Aorta (tissue), 5 donors: Measurements from ENCODE around the gene COL19A1. TPM values are rescaled to one million over a fixed set of nuclear protein-coding genes. Genes with fewer than 3 reads are reported as not detected.

Source experiments
- ATAC-seq: fragments of 200-7000 bp; cut with Tn5 transposase; one replicate; pipeline ENCODE4 v1.9.1; 2022; ENCODE audit warnings: moderate library complexity; ENCODE audit not compliant: low FRiP score
- DNase-seq, 2 donors: peaks; one replicate each; pipeline ENCODE4 v3.0.0-alpha.2; 2020
- H3K27ac ChIP-seq, 2 donors: one replicate each; pipeline ENCODE4 v1.5.1; 2013; ENCODE audit warnings: low read length in 2 of 2, mild to moderate bottlenecking in 2 of 2, moderate library complexity in 2 of 2, control low read depth in 1 of 2, inconsistent platforms in 1 of 2, low read depth in 1 of 2
- H3K27me3 ChIP-seq, 2 donors: one replicate each; pipeline ENCODE4 v1.6.1; 2013; ENCODE audit warnings: control low read depth in 1 of 2, low read length in 1 of 2, mild to moderate bottlenecking in 1 of 2, moderate library complexity in 1 of 2; ENCODE audit not compliant: insufficient read depth in 2 of 2, control insufficient read depth in 1 of 2
- H3K36me3 ChIP-seq, 2 donors: one replicate each; pipeline ENCODE4 v1.6.1; 2013; ENCODE audit warnings: control low read depth in 1 of 2, low read length in 1 of 2, mild to moderate bottlenecking in 1 of 2; ENCODE audit not compliant: insufficient read depth in 2 of 2, control insufficient read depth in 1 of 2
- H3K4me1 ChIP-seq, 2 donors: one replicate each; pipeline ENCODE4 v1.6.1; 2013; ENCODE audit warnings: low read length in 2 of 2, control low read depth in 1 of 2, mild to moderate bottlenecking in 1 of 2, moderate library complexity in 1 of 2; ENCODE audit not compliant: insufficient read depth in 2 of 2, control insufficient read depth in 1 of 2
- H3K4me3 ChIP-seq, 2 donors: one replicate each; pipeline ENCODE4 v1.5.1; 2013; ENCODE audit warnings: low read length in 2 of 2, control low read depth in 1 of 2, mild to moderate bottlenecking in 1 of 2
- H3K9me3 ChIP-seq: one replicate; pipeline ENCODE4 v1.6.1; 2013; ENCODE audit warnings: mild to moderate bottlenecking, low read length; ENCODE audit not compliant: control insufficient read depth
- WGBS, 2 donors: extraction: QIAGEN DNeasy Blood & Tissue Kit; methylation state at CpG; one replicate each; pipeline ENCODE4 v1.1.7; 2013; 5-methylcytosine and 5-hydroxymethylcytosine counted together
- intact Hi-C, 2 donors: fragments of 100-400 bp; cut with DNase I; formaldehyde crosslinking; loops; one replicate each; pipeline versions ENCODE4 v1.14.2 to v1.15.0; 2022
- polyA plus RNA-seq, 2 donors: library from polyadenylated mRNA; stranded (reverse); fragments of 200-250 nt; gene quantifications; one replicate each; pipeline ENCODE4 v1.2.3, GENCODE V29; 2013
- total RNA-seq, 2 donors: library from RNA; stranded (reverse); fragmentation: NEBNext Ultra II Directional; extraction: Animal tissue kit (Norgen Biotek cat#: 25700); gene quantifications; one replicate each; pipeline ENCODE4 v1.2.1, GENCODE V29; 2021
- donor health status: healthy with polysubstance abuse.
- donor health status: Bipolar disorder and iron deficiency.
- donor health status: DM: no; HTN: no; CAD: no.
- donor health status: DM: no; HTN: no; CAD: no.
- donor health status: DM: yes; HTN: yes; CAD: no.

Gene COL19A1
- total and polyA plus RNA-seq, 4 donors: 0.42 to 1.8 TPM; not detected in 2

DNA sequence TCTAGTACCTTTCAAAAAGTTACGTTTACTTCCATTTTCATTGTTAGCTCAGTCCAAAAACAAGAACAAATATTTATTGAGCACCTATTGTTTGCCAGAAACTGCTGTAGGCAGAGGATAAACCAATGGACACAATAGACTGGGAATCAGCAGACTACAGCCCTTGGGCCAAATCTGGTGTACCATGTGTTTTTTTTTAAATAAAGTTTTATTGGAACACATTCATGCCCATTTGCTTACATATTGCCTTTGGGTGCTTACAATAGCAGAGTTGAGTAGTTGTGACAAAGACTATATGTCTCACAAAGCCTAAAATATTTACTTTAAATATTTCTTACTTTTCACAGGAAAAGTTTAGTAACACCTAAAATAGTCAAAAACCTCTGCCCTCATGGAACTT, 220.4 kb downstream of the COL19A1 start:
- no peaks in the 10 kb centered on the region for H3K4me1 ChIP-seq
- 81 to 86% methylated on average over 1 of the region's 1 CpG for WGBS, 2 donors
- intact Hi-C loops: no loop called here

DNA sequence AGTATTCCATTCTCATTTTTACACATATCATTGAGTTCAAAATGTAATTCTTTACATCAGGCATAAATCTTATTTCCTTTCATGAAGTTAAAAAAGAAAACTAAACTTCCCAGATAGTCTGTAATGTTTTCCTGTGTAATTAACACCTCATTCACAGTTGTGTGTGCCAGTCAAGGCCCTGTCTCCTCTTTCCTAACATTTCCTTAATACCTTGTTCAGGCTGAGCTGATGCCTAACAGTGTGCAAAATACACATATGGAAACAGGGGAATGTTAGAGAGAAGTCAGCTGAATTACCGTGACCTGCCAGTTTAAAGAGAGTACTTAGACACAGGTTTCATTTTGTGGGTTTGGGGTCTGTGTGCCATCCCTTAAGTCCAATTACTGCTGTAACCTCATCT, 227.8 kb downstream of the COL19A1 start:
- H3K4me1 ChIP-seq: no peaks in the 10 kb centered on the region
- intact Hi-C loops: no loop called here
- no peaks in the 10 kb centered on the region for H3K27me3 ChIP-seq
- H3K9me3 ChIP-seq: no peaks in the 10 kb centered on the region
- H3K4me3 ChIP-seq: no peak overlapping the region
- 83 to 89% methylated on average over 1 of the region's 1 CpG for WGBS, 2 donors
- ATAC-seq (no peak), DNase-seq (no peak)
- no peak overlapping the region for H3K27ac ChIP-seq
- no peaks in the 10 kb centered on the region for H3K36me3 ChIP-seq

More for the DNA sequence above, 220.4 kb downstream of the COL19A1 start:
- Histone ChIP-seq H3K27me3 (no peaks in the 10 kb centered on the region), H3K36me3 (no peaks in the 10 kb centered on the region), H3K27ac (no peak overlapping the region), H3K4me3 (no peak overlapping the region), H3K9me3 (no peaks in the 10 kb centered on the region)
- DNase-seq: no peak
- no peak for ATAC-seq

DNA sequence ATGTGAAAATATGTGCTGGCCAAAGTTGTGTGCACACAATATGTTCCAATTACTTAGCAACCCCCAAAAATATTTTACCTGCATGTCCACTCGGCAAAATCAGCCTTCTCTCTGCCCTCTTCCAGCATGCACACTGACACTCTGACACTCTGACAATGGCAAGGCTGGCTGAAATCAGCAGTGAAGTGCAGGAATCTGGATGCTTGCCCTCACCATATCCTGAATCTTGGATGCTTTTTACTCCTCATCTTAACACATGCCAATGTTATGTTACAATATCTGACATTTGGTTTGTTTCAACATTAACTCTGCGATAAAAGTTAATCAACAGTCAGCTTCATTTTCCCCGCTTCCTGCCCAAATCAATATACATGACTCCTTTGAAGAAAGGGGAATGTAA, 233.4 kb downstream of the COL19A1 start:
- no peaks in the 10 kb centered on the region for H3K4me1 ChIP-seq
- H3K4me3 ChIP-seq: no peak overlapping the region
- no peaks in the 10 kb centered on the region for H3K9me3 ChIP-seq
- intact Hi-C loops: loop anchor here (10.0 kb wide), 1 partner anchor 365 kb away; no protein-coding TSS in a partner anchor
- H3K36me3 ChIP-seq: no peaks in the 10 kb centered on the region
- DNase-seq (no peak), ATAC-seq (no peak)
- whole genome bisulfite sequencing, 2 donors: 55 to 62% methylated on average over 3 of the region's 3 CpGs
- no peaks in the 10 kb centered on the region for H3K27me3 ChIP-seq
- no peak overlapping the region for H3K27ac ChIP-seq

DNA sequence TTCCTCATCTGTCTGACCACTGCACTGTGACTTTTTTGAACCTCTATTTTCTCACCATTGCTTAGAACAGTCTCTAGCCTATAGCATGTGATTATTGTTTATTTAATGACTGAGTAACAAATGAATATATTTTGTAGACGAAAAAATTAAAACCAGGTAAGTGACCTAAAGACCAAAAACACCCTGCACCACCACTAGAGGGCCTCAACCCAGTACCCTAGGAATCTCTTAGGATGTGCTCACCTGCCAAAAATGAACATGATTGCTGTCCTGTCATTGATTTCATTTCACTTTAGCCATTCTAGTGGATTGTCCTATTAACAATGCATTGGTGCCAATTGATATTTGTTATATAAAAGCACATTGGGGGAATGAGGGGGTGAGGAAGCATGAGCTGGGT, 237.4 kb downstream of the COL19A1 start:
- H3K27me3 ChIP-seq: no peaks in the 10 kb centered on the region
- H3K4me3 ChIP-seq: no peak overlapping the region
- H3K9me3 ChIP-seq: no peaks in the 10 kb centered on the region
- intact Hi-C loops: loop anchor here (10.0 kb wide), 1 partner anchor 369 kb away; no protein-coding TSS in a partner anchor
- DNase-seq (no peak), ATAC-seq (no peak)
- WGBS, 2 donors: 95 to 100% methylated on average over 1 of the region's 1 CpG
- H3K36me3 ChIP-seq: no peaks in the 10 kb centered on the region
- no peaks in the 10 kb centered on the region for H3K4me1 ChIP-seq
- H3K27ac ChIP-seq: no peak overlapping the region

DNA sequence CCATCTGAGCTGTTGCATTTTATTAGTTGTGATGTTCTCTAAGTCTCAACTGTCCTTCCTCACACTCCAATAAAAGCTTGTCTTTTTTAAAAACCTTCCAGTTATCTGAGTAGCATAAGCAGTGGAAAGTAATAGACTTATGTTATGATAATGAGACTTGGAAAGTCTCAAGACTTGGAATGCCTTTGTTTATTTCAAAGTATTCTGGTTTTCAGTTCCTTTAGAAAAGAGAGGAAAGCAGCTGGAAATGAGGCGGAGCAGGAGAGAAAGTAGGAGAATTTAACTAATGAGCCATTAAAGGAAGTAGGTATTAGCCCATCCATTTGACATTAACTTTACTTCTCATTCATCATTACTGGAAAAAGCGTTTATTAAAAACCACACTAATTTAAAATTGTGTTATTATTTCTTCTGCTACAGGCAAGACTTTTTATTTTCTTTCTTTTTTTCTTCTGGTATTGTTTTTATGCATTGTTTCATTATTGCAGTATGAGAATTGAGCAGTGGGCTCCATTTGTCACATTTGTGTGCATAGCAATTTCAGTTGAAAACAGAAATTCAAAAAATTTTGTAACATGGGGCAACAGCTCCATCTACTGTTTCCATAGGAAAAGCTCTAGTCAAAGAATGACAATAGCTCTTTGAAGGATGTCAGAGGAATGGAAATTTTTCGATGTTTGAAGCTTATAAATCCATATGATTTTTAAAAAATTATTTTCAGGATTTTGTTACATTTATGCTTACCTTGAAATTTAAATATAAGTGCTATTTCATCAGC, 241.7 kb downstream of the COL19A1 start:
- Histone ChIP-seq H3K4me3 (no peak overlapping the region), H3K27ac (no peak overlapping the region), H3K36me3 (no peaks in the 10 kb centered on the region), H3K9me3 (no peaks in the 10 kb centered on the region), H3K27me3 (peaks cover 0 to 2% of the 10 kb centered on the region in 2 donors), H3K4me1 (no peaks in the 10 kb centered on the region)
- WGBS, 2 donors: 38 to 41% methylated on average over 3 of the region's 3 CpGs
- no peak for ATAC-seq
- no peak for DNase-seq
- intact Hi-C loops: loop anchor here (2.0 to 10.0 kb wide), 3 partner anchors 271 to 373 kb away; no protein-coding TSS in a partner anchor

DNA sequence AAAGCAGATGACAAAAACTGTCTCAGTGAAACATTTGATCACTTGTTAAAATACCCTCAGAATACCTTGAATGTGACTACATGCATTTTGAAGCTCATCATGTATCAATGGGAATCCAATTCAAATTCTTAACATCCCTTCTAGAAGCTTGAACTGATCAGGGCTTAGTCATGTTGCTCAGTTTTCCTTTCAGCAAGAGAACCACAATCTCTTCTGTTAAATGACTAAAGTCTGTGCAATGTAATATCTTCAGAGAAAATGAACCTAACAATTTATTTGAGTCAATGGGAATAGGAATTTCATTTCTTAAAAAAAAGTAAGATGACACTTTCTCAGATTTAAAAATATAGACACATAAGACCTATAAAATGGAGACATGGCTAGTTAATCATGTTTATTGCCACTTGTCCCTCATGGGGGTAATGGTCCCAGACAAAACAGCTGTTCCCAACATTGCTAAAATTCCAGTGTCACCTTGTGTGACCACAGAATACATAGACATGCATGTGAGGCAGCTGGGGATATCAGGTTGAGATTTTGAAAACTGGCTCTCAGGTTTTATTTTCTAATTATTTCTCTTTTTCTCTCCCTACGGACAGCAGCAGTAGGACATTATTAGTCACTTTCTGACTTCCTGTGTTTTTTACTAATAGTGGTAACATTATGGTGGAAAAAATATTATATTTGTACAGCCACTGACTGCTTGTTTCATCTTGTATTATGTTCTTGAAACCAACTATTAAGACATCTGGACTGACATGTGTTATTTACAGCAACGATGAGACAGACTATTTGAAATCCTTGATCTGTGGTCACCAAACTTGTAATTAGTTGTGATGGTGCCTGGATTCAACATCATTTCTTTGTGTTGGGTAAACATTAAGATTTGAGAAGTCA, 244.0 kb downstream of the COL19A1 start:
- H3K27me3 ChIP-seq: peaks cover 0 to 2% of the 10 kb centered on the region in 2 donors
- intact Hi-C loops: no loop called here
- 67 to 76% methylated on average over 2 of the region's 2 CpGs for WGBS, 2 donors

DNA sequence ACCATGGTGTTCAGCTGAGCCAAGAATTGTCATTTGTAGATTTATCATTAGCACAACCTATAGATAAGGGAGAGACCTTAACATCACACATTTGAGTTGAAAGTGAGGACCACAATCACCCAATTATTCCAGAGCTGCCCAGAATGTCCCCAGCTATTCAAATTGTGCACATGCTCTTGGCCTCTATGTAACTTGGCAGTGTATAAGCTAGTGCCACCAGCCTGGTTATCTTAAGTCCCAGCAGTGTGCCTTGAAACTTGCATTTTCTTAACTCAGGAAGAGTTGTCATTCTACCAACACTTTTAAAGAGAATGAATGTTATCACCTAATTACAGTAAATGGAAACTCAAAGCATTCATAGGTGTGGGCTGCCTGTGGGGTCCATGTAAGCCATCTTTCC, 245.4 kb downstream of the COL19A1 start:
- no peak overlapping the region for H3K27ac ChIP-seq
- ATAC-seq: no peak
- DNase-seq: no peak
- no peak overlapping the region for H3K4me3 ChIP-seq
- no peaks in the 10 kb centered on the region for H3K4me1 ChIP-seq
- peaks cover 0 to 2% of the 10 kb centered on the region in 2 donors for H3K27me3 ChIP-seq
- intact Hi-C loops: no loop called here
- H3K36me3 ChIP-seq: no peaks in the 10 kb centered on the region
- no peaks in the 10 kb centered on the region for H3K9me3 ChIP-seq

More for the DNA sequence above, 244.0 kb downstream of the COL19A1 start:
- H3K4me1 ChIP-seq: no peaks in the 10 kb centered on the region
- no peak overlapping the region for H3K27ac ChIP-seq
- H3K9me3 ChIP-seq: no peaks in the 10 kb centered on the region
- H3K4me3 ChIP-seq: no peak overlapping the region
- ATAC-seq (no peak), DNase-seq (no peak)
- H3K36me3 ChIP-seq: no peaks in the 10 kb centered on the region

DNA sequence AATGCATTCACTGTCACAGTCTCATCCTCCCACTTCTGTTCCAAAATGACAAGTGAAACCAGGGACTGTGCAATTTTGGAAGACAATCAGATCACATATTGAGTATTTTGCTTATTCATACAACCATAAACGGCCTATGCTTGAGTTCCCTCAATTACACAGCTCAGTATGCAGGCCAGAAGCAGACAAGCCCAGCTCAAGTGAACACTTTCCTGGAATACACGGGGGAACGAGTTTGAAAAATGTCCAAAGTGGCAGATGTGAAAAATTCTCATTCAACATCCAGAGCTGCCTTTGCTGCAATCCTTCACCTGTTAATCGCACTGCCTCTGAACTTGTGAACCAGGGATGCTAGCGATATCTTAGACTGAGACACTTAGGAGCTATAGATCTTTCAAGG, 246.4 kb downstream of the COL19A1 start:
- intact Hi-C loops: no loop called here
- no peaks in the 10 kb centered on the region for H3K4me1 ChIP-seq
- peaks cover 0 to 2% of the 10 kb centered on the region in 2 donors for H3K27me3 ChIP-seq
- no peak overlapping the region for H3K4me3 ChIP-seq
- no peak for ATAC-seq
- 47 to 52% methylated on average over 5 of the region's 5 CpGs for WGBS, 2 donors
- no peak overlapping the region for H3K27ac ChIP-seq
- DNase-seq: no peak
- no peaks in the 10 kb centered on the region for H3K9me3 ChIP-seq
- H3K36me3 ChIP-seq: no peaks in the 10 kb centered on the region
